Lower leg skin (tissue), 4 donors: ENCODE data around the gene MVP. TPM values are rescaled to one million over a fixed set of nuclear protein-coding genes. Genes with fewer than 3 reads are reported as not detected.
"Not testable (repeated sequence)": the region's sequence is repeated elsewhere in the genome, so short reads cannot be mapped to it uniquely, and the experiment has no call there.

Source experiments
- DNase-seq, 2 donors: peaks; one replicate each; pipeline ENCODE4 v3.0.0-alpha.2; 2019; ENCODE audit warnings: low spot score in 2 of 2
- H3K4me3 ChIP-seq: fragments of 200-600 bp; sonication (generic); 2 replicates; pipeline ENCODE4 v1.5.1; 2017; ENCODE audit warnings: mild to moderate bottlenecking, low read depth; ENCODE audit not compliant: poor library complexity, severe bottlenecking
- CTCF ChIP-seq, 3 donors: fragments of 450-650 bp; IDR thresholded peaks; one replicate each; pipeline ENCODE4 v1.5.1; 2016; ENCODE audit warnings: antibody characterized with exemption in 3 of 3, mild to moderate bottlenecking in 3 of 3, moderate library complexity in 2 of 3
- POLR2A ChIP-seq, 2 donors: fragments of 450-650 bp; IDR thresholded peaks; one replicate each; pipeline ENCODE4 v1.6.1; 2016 to 2017; ENCODE audit warnings: antibody characterized with exemption in 2 of 2, mild to moderate bottlenecking in 1 of 2, moderate library complexity in 1 of 2
- WGBS, 2 donors: methylation state at CpG; one replicate each; pipeline ENCODE4 v1.1.5; 2018; 5-methylcytosine and 5-hydroxymethylcytosine counted together
- intact Hi-C: fragments of 100-400 bp; cut with DNase I; formaldehyde crosslinking; loops from one replicate; pipeline ENCODE4 v1.15.0; 2023; ENCODE audit warnings: low total_unique reads
- total RNA-seq, 4 donors: library from RNA; depleted of rRNA; stranded (reverse); fragments of >200 nt; gene quantifications; one replicate each; pipeline ENCODE4 v1.1.0, GENCODE V29; 2016

Gene MVP
- total RNA-seq, 4 donors from 2014 or later, result 58.2 to 94.1 (median 70.4) TPM

GRCh38 chr16:29791845-29792807 is 28.1 kb upstream of the MVP start:
- DNase-seq, result no peak
- H3K4me3 ChIP-seq, result no peak overlapping the region
- intact Hi-C loops, result no loop called here
- no peak for TF ChIP-seq POLR2A (IDR thresholded peaks at IDR 0.05)
- TF ChIP-seq CTCF (IDR thresholded peaks at IDR 0.05), result no peak
- WGBS, 2 donors, result 49 to 54% methylated on average over 9 of the region's 9 CpGs

GRCh38 chr16:29793153-29793552 is 27.1 kb upstream of the MVP start:
- H3K4me3 ChIP-seq, DNase-seq, intact Hi-C loops: not testable (repeated sequence)
- 87 to 91% methylated on average over 18 of the region's 18 CpGs for WGBS, 2 donors

GRCh38 chr16:29794231-29794710 is 26.0 kb upstream of the MVP start:
- WGBS, 2 donors, result 97 to 99% methylated on average over 3 of the region's 3 CpGs
- intact Hi-C loops, result no loop called here
- DNase-seq, result no peak
- TF ChIP-seq CTCF (IDR thresholded peaks at IDR 0.05), result no peak
- no peak overlapping the region for H3K4me3 ChIP-seq

- no peak for TF ChIP-seq POLR2A (IDR thresholded peaks at IDR 0.05)
- no peak for TF ChIP-seq CTCF (IDR thresholded peaks at IDR 0.05)
- intact Hi-C loops, result no loop called here
- H3K4me3 ChIP-seq, result no peak overlapping the region
- 83 to 88% methylated on average over 8 of the region's 8 CpGs for WGBS, 2 donors
- no peak for DNase-seq
Observed at GRCh38 chr16:29802416-29802935, 17.8 kb upstream of the MVP start.

- intact Hi-C loops, result no loop called here
- TF ChIP-seq POLR2A (IDR thresholded peaks at IDR 0.05) (no peak), CTCF (IDR thresholded peaks at IDR 0.05) (no peak)
- H3K4me3 ChIP-seq, result no peak overlapping the region
- 68 to 73% methylated on average over 8 of the region's 8 CpGs for WGBS, 2 donors
- DNase-seq, result no peak
Observed at GRCh38 chr16:29804020-29804419, 16.2 kb upstream of the MVP start.

- intact Hi-C loops, result no loop called here
- TF ChIP-seq CTCF (IDR thresholded peaks at IDR 0.05) (no peak), POLR2A (IDR thresholded peaks at IDR 0.05) (no peak)
- H3K4me3 ChIP-seq, result peak overlapping the region; percentile 84
- WGBS, 2 donors, result 4 to 10% methylated on average over 22 to 23 of the region's 26 CpGs
- DNase-seq, result peak in 1 of 2 donors; percentile 88
Observed at GRCh38 chr16:29804455-29805231, 15.6 kb upstream of the MVP start.
